Endothelial cell of umbilical vein (primary cell): ENCODE measurements around the gene PARP16. TPM values are rescaled to one million over a fixed set of nuclear protein-coding genes. Genes with fewer than 3 reads are reported as not detected.

ENCODE experiments used
- BruUV-seq: library from RNA; stranded (reverse); fragments of 400-500 nt; replicated peaks from 2 replicates; lab custom pipeline; 2021; lab: Mats Ljungman, UMichigan
- CTCF ChIA-PET: fragments of 300-600, 350-600 bp; sonication (Branson Sonifier 250); formaldehyde crosslinking; loops from one replicate; lab custom pipeline; 2021; ENCODE audit warnings: antibody characterized with exemption, inconsistent platforms; lab: Charles Lee
- POLR2A ChIA-PET: fragments of 300-600, 350-600 bp; sonication (Branson Sonifier 250); formaldehyde crosslinking; loops from one replicate; lab custom pipeline; 2021; ENCODE audit warnings: antibody characterized with exemption, inconsistent platforms; lab: Charles Lee
- DNase-seq: peaks from one replicate; pipeline ENCODE4 v3.0.0-alpha.2; 2011; ENCODE audit warnings: low read depth, low spot score
- FAIRE-seq: peaks from 2 replicates; lab custom pipeline; 2011; peaks lifted over from hg19 to GRCh38; lab: Jason Lieb, UNC
- H2AFZ ChIP-seq: 2 replicates; pipeline ENCODE4 v1.6.0; 2012; ENCODE audit warnings: low read depth, low read length, control low read depth, inconsistent platforms
- H3K27ac ChIP-seq: 2 replicates; pipeline ENCODE4 v1.5.1; 2011; ENCODE audit warnings: low read depth, mild to moderate bottlenecking, control low read depth, low read length, moderate library complexity; ENCODE audit not compliant: insufficient read depth
- H3K27me3 ChIP-seq, 2 experiments: 2 replicates each; pipeline versions ENCODE4 v1.6.0 to v1.6.1; 2011; ENCODE audit warnings: low read length in 2 of 2, mixed read lengths in 1 of 2; ENCODE audit not compliant: control insufficient read depth in 2 of 2, insufficient read depth in 2 of 2
- H3K36me3 ChIP-seq, 2 experiments: 2 replicates in 1 of 2; 3 replicates in 1 of 2; pipeline ENCODE4 v1.5.1; 2011; ENCODE audit warnings: low read length in 2 of 2, mild to moderate bottlenecking in 1 of 2, moderate library complexity in 1 of 2; ENCODE audit not compliant: control insufficient read depth in 2 of 2, insufficient read depth in 2 of 2; ENCODE audit errors: extremely low read depth in 1 of 2
- H3K4me1 ChIP-seq: 3 replicates; pipeline ENCODE4 v1.5.1; 2011; ENCODE audit warnings: mild to moderate bottlenecking, low read length; ENCODE audit not compliant: control insufficient read depth, insufficient read depth; ENCODE audit errors: extremely low read depth
- H3K4me2 ChIP-seq: 2 replicates; pipeline ENCODE4 v1.6.1; 2011; ENCODE audit warnings: low read length, control low read depth, mixed read lengths; ENCODE audit not compliant: insufficient read depth
- H3K4me3 ChIP-seq, 3 experiments: fragments of 200-600 bp in 1 of 3; sonication (generic), shearing (Covaris generic) in 1 of 3; replicated peaks in 1 of 3; 2 replicates each; pipeline ENCODE4 v1.5.1; 2011 to 2016; ENCODE audit warnings: control low read depth in 3 of 3, low read length in 3 of 3, mild to moderate bottlenecking in 2 of 3, inconsistent platforms in 1 of 3, low read depth in 1 of 3, moderate library complexity in 1 of 3; ENCODE audit not compliant: insufficient read depth in 1 of 3
- H3K79me2 ChIP-seq: 2 replicates; pipeline ENCODE4 v1.6.0; 2012; ENCODE audit warnings: low read length, inconsistent platforms; ENCODE audit not compliant: control insufficient read depth, insufficient read depth
- H3K9ac ChIP-seq: replicated peaks from 2 replicates; pipeline ENCODE3; 2011; ENCODE audit warnings: low read length, control low read depth; ENCODE audit not compliant: insufficient read depth; ENCODE audit errors: extremely low read depth
- H3K9me1 ChIP-seq: replicated peaks from 3 replicates; pipeline ENCODE4 v1.6.0; 2011; ENCODE audit warnings: mild to moderate bottlenecking, low read length; ENCODE audit not compliant: control insufficient read depth, insufficient read depth; ENCODE audit errors: extremely low read depth
- H3K9me3 ChIP-seq: replicated peaks from 2 replicates; pipeline ENCODE4 v1.5.1; 2012; ENCODE audit warnings: low read length, inconsistent platforms; ENCODE audit not compliant: control insufficient read depth, insufficient read depth
- H4K20me1 ChIP-seq: replicated peaks from 2 replicates; pipeline ENCODE3; 2011; ENCODE audit warnings: mild to moderate bottlenecking, low read length; ENCODE audit not compliant: control insufficient read depth, insufficient read depth; ENCODE audit errors: extremely low read depth
- CTCF ChIP-seq, 2 donors: IDR thresholded peaks; 1 replicate in 1 of 2; 2 replicates in 1 of 2; pipeline ENCODE4 v1.5.1; 2011; ENCODE audit warnings: low read length in 2 of 2, mild to moderate bottlenecking in 2 of 2, moderate library complexity in 2 of 2, control low read depth in 1 of 2, inconsistent platforms in 1 of 2, low read depth in 1 of 2; ENCODE audit not compliant: insufficient read depth in 1 of 2; ENCODE audit errors: extremely low read depth in 1 of 2
- EZH2 ChIP-seq: IDR thresholded peaks from 2 replicates; pipeline ENCODE4 v1.6.1; 2012; ENCODE audit warnings: borderline replicate concordance, low read depth, mild to moderate bottlenecking, moderate library complexity, low read length, inconsistent platforms; ENCODE audit not compliant: severe bottlenecking
- FOS ChIP-seq: IDR thresholded peaks from 2 replicates; pipeline ENCODE4 v1.6.1; 2011; ENCODE audit warnings: mild to moderate bottlenecking, low read length, moderate library complexity, borderline replicate concordance; ENCODE audit not compliant: insufficient read depth
- GATA2 ChIP-seq: IDR thresholded peaks from 2 replicates; pipeline ENCODE4 v1.7.0; 2011; ENCODE audit warnings: low read depth, mild to moderate bottlenecking, moderate library complexity, mixed read lengths, low read length; ENCODE audit not compliant: insufficient read length, insufficient read depth
- JUN ChIP-seq: IDR thresholded peaks from 2 replicates; pipeline ENCODE4 v1.6.1; 2011; ENCODE audit warnings: borderline replicate concordance, low read depth; ENCODE audit not compliant: insufficient read length, insufficient read depth
- MAX ChIP-seq: IDR thresholded peaks from 2 replicates; pipeline ENCODE4 v1.6.1; 2011; ENCODE audit not compliant: insufficient read depth, insufficient read length
- MYC ChIP-seq: IDR thresholded peaks from one replicate; pipeline ENCODE4 v1.6.1; 2011; ENCODE audit warnings: mild to moderate bottlenecking, low read depth, low read length
- POLR2A ChIP-seq: IDR thresholded peaks from 2 replicates; pipeline ENCODE4 v1.6.1; 2012; ENCODE audit warnings: low read depth, mild to moderate bottlenecking, control low read depth, low read length
- POLR2AphosphoS5 ChIP-seq: IDR thresholded peaks from 2 replicates; pipeline ENCODE4 v1.6.1; 2012; ENCODE audit warnings: low read depth, mild to moderate bottlenecking, control low read depth, low read length, moderate library complexity; ENCODE audit not compliant: insufficient read depth
- dilution Hi-C: fragments of 300-500 bp; cut with MboI; formaldehyde crosslinking; loops from one replicate; pipeline ENCODE4 v1.15.0; 2019; ENCODE audit warnings: low sequenced_read_pairs; ENCODE audit not compliant: extremely low pct_ligation_motif_present
- intact Hi-C: fragments of 100-400 bp; cut with micrococcal nuclease; formaldehyde crosslinking; loops from one replicate; pipeline ENCODE4 v1.10.0; 2022
- polyA plus RNA-seq, 4 experiments: library from polyadenylated mRNA; depleted of rRNA in 3 of 4; stranded (reverse) in 3 of 4; unstranded in 1 of 4; fragments of >200 nt; gene quantifications; 2 replicates each; pipeline versions ENCODE4 v1.2.1 to v1.2.3, GENCODE V29; 2011 to 2012; ENCODE audit warnings: missing spikeins in 1 of 4
- total RNA-seq: library from RNA; stranded (reverse); gene quantifications from 2 replicates; pipeline ENCODE4 v1.2.3, GENCODE V29; 2021

PARP16 gene
- total and polyA plus RNA-seq, 2 donors (not counting 3 experiments of a cell fraction or from before 2014, with no cell fraction given) = 3.9 to 6.3 TPM

- H3K27me3 ChIP-seq = no peaks in the 10 kb centered on the region
- no peaks in the 10 kb centered on the region for H4K20me1 ChIP-seq
- no peaks in the 10 kb centered on the region for H3K4me1 ChIP-seq
- H3K36me3 ChIP-seq = no peaks in the 10 kb centered on the region
- no peak overlapping the region for H3K4me2 ChIP-seq
- no peaks in the 10 kb centered on the region for H3K79me2 ChIP-seq
- H3K9me3 ChIP-seq = no peaks in the 10 kb centered on the region
- ChIA-PET CTCF (interaction anchor here (1.2 kb wide), 1 partner anchor 11 kb away, joined by 3 read pairs; no protein-coding TSS in a partner anchor), POLR2A (no interaction called here)
- DNase-seq (no peak), FAIRE-seq (no peak)
- dilution Hi-C loops = no loop called here
- H3K9ac ChIP-seq = no peak overlapping the region
- no TSS peak for BruUV-seq
- H3K4me3 ChIP-seq = no peak overlapping the region
- H2AFZ ChIP-seq = no peak overlapping the region
- intact Hi-C loops = no loop called here
- TF ChIP-seq JUN = no peak
- TF ChIP-seq GATA2 = no peak
- no peak for TF ChIP-seq EZH2
- TF ChIP-seq MYC = no peak
- TF ChIP-seq POLR2A = no peak
- TF ChIP-seq CTCF (IDR thresholded peaks at IDR 0.05; ENCODE audit: extremely low read depth in 1 of 2, insufficient read depth in 1 of 2, low read depth in 1 of 2, low read length in 2 of 2) = no peak
- no peak for TF ChIP-seq MAX
- no peak for TF ChIP-seq POLR2AphosphoS5
- no peak for TF ChIP-seq FOS
- no peaks in the 10 kb centered on the region for H3K9me1 ChIP-seq
- no peak overlapping the region for H3K27ac ChIP-seq
Measured at GRCh38 chr15:65277015-65277414, 9.7 kb downstream of the PARP16 start.
